BJ (cell line): ENCODE results near the gene TRIM39. TPM values are rescaled to one million over a fixed set of nuclear protein-coding genes. Genes with fewer than 3 reads are reported as not detected.
A peak's percentile ranks its signal among the peaks of the same experiment; 100 is the strongest.

Source experiments
- CTCF ChIA-PET: fragments of 350-600 bp; formaldehyde crosslinking; extraction: SDS; loops from one replicate; lab custom pipeline; 2021; ENCODE audit warnings: antibody characterized with exemption, inconsistent platforms; lab: Yijun Ruan, JAX
- POLR2A ChIA-PET: fragments of 300-600 bp; sonication (Branson Sonifier 250); formaldehyde crosslinking; extraction: SDS; loops from one replicate; lab custom pipeline; 2021; ENCODE audit warnings: antibody characterized with exemption; lab: Charles Lee
- DNase-seq: peaks from one replicate; pipeline ENCODE4 v3.0.0-alpha.2; 2011; ENCODE audit warnings: low read depth
- H3K27me3 ChIP-seq: 2 replicates; pipeline ENCODE4 v1.6.0; 2011; ENCODE audit warnings: low read length; ENCODE audit not compliant: control insufficient read depth, insufficient read depth
- H3K36me3 ChIP-seq: 2 replicates; pipeline ENCODE4 v1.5.1; 2011; ENCODE audit warnings: low read length; ENCODE audit not compliant: control insufficient read depth, insufficient read depth
- H3K4me3 ChIP-seq: 2 replicates; pipeline ENCODE4 v1.5.1; 2011; ENCODE audit warnings: low read depth, mild to moderate bottlenecking, control low read depth, low read length
- CTCF ChIP-seq: IDR thresholded peaks from 2 replicates; pipeline ENCODE4 v1.5.1; 2011; ENCODE audit warnings: low read depth, mild to moderate bottlenecking, control low read depth, inconsistent platforms, low read length, moderate library complexity; ENCODE audit not compliant: insufficient read depth
- polyA plus RNA-seq: library from polyadenylated mRNA; depleted of rRNA; stranded (reverse); fragments of >200 nt; gene quantifications from 2 replicates; pipeline ENCODE4 v1.2.3, GENCODE V29; 2011

The TRIM39 gene
- polyA plus RNA-seq, 1 experiment, result 8.1 TPM

GRCh38 chr6:30345852-30346251 is 19.1 kb downstream of the TRIM39 start:
- ChIA-PET CTCF (no interaction called here), POLR2A (no interaction called here)
- TF ChIP-seq CTCF, result no peak
- H3K4me3 ChIP-seq, result peak overlapping the region; percentile 85
- no peaks in the 10 kb centered on the region for H3K27me3 ChIP-seq
- H3K36me3 ChIP-seq, result peaks cover 7% of the 10 kb centered on the region
- no peak for DNase-seq

DNA sequence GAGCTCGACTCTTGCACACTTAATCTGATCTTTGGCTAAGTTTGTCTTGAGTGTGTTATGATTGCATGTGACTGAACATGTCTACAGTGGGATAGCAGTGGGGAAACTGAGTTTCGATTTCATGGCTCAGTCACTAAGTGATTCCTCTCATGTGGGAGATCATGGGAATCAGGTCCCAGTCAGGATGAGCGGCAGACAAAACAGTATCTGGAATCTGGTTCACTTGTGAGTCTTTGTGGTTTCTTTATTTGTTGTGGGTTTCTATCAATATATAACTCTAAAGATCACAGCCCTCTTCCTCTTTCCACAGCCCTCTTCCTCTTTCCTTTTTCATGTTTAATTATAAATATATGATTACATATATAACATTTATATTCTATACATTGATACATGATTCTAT is 22.2 kb downstream of the TRIM39 start:
- Histone ChIP-seq H3K36me3 (peaks cover 2% of the 10 kb centered on the region; the same call in 1 of the 2 replicates), H3K27me3 (no peaks in the 10 kb centered on the region), H3K4me3 (no peak overlapping the region)
- no peak for DNase-seq
- ChIA-PET POLR2A (no interaction called here), CTCF (no interaction called here)
- TF ChIP-seq CTCF, result no peak

- DNase-seq, result no peak
- POLR2A ChIA-PET, result no interaction called here
- Histone ChIP-seq H3K36me3 (peaks cover 2% of the 10 kb centered on the region; the same call in 1 of the 2 replicates), H3K4me3 (no peak overlapping the region), H3K27me3 (0 out of 2 replicates have a peak, but pooled peaks cover 1% of the 10 kb centered on the region)
- CTCF ChIA-PET, result no interaction called here
- TF ChIP-seq CTCF, result no peak
Observed at GRCh38 chr6:30349421-30350177, 22.9 kb downstream of the TRIM39 start.

DNA sequence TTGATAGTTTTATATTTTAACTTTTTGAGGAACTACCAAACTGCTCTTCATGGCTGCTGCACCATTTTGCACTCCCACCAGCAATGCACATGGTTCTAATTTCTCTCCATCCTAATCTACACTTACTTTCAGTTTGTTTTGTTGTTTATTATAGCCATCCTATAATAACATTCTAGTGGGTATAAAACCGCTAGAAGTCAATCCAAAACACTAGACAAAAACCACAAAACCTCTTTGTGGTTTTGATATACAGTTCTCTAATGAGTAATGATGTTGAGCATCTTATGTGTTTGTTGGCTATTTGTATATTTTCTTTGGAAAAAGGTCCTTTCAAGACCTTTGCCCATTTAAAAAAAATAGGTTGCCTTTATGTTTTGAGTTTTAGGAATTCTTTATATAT is 23.8 kb downstream of the TRIM39 start:
- ChIA-PET POLR2A (no interaction called here), CTCF (no interaction called here)
- TF ChIP-seq CTCF, result no peak
- DNase-seq, result no peak
- peaks cover 5% of the 10 kb centered on the region for H3K27me3 ChIP-seq
- H3K4me3 ChIP-seq, result no peak overlapping the region
- peaks cover 2% of the 10 kb centered on the region; the same call in 1 of the 2 replicates for H3K36me3 ChIP-seq

DNA sequence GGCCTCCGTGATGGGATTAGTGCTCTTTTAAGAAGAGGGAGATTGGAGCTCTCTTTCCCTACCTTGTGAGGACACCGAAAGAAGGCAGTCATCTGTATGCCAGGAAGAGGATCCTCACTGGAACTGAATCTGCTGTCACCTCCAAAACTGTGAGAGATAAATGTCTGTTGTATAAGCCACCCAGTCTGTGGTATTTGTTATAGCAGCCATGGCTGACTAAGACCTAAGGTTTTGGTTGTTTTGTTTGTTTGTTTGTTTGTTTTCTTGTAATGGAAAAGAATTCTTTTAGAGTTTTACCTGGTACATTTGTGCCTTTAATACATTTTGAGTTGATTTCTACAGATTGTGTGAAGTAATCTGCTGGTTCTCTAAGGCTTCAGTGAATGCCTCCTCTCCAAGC is 25.8 kb downstream of the TRIM39 start:
- ChIA-PET CTCF (no interaction called here), POLR2A (no interaction called here)

More for the DNA sequence above, 25.8 kb downstream of the TRIM39 start:
- Histone ChIP-seq H3K4me3 (no peak overlapping the region), H3K27me3 (peaks cover 6% of the 10 kb centered on the region), H3K36me3 (no peaks in the 10 kb centered on the region)
- TF ChIP-seq CTCF, result no peak
- no peak for DNase-seq
